Hematopoietic multipotent progenitor cell treated with erythropoietin and hydrocortisone succinate and interleukin-3 and kit ligand, for 17 days (in vitro differentiated cells): ENCODE measurements around the gene C1orf105.
"Not testable (repeated sequence)": the region's sequence is repeated elsewhere in the genome, so short reads cannot be mapped to it uniquely, and the experiment has no call there.

ENCODE experiments used
- DNase-seq: peaks from one replicate; pipeline ENCODE4 v3.0.0-alpha.2; 2015; ENCODE audit warnings: low spot score

C1orf105 gene

DNA sequence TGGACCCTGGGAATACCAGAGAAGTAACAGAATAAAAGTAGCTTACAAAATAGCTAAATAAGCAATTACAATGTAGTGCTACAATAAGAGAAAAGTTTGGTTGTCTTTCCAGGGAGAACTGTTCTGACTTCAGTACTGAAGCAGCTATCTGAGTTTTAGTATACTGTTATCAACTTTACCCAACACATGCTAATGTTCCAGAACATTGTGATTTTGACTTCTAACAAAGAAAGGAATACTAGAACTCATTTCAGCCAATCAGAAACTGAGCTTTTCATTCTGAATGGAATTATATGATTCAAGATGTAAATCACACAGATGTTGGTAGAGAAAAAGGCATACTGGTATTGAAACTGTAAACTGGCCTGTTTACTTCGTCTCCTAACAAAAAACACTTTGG lies at the start of gene C1orf105:
Gene C1orf105 (plus strand): TSS at position 301 of the 400 bp plus-strand sequence. CDS start 201 bp downstream, outside the sequence.
- DNase-seq = no peak

- not testable (repeated sequence) for DNase-seq
Observed at GRCh38 chr1:172371646-172372045, 48.8 kb upstream of the C1orf105 start.

DNA sequence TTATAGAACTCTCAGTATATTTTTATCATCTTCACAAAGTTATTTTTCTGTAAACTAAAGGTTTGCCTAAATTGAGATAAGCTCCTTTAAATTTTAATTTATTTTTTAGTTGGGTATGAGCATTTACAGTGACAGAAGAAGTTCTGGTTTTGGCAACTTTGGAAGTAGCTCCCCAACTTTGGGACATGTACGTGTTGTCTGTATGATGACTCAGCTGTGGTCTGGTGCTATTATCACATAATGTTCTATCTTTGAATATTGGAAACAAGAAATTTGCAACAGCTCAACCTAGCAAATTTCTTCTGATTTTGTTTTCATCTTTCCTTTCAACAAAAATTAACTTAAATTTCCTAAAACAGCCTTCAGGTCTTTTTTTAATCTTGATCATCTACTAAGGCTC lies 46.6 kb upstream of the C1orf105 start:
- DNase-seq = no peak

GRCh38 chr1:172375211-172375631 lies 45.3 kb upstream of the C1orf105 start:
- DNase-seq = no peak

- no peak for DNase-seq
Observed at GRCh38 chr1:172376431-172376830, 44.1 kb upstream of the C1orf105 start.

- DNase-seq = no peak
Observed at GRCh38 chr1:172377565-172377964, 42.9 kb upstream of the C1orf105 start.

DNA sequence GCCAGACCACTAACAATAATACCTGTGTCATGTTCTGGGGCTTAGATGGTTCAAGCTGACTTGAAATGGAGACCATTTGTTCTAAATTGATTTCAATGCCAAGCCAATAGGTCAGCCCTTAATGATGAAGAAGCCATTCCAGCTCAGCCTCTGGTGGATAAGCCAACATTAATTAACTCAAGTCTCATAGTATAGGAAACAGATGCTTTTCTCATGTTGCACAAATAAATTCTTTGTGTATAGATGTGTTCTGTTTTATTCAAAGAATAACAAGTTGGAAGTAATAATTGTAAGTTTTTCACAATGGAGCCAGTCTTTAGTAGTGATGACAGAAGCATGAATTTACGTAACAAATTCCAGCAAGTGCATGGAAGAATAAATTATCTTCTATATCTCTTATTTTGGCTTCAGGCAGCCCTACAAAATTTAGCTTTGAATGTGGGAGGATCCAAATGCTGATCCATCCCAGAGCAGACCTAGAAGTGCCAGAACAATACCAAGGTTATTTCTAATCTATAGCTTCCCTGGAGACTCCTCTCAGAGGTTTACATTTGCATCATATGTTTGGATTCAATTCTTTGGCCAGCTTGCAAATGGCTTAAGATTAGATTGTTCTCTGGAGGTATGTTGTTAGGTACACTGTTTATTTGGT lies 42.2 kb upstream of the C1orf105 start:
- no peak for DNase-seq

DNA sequence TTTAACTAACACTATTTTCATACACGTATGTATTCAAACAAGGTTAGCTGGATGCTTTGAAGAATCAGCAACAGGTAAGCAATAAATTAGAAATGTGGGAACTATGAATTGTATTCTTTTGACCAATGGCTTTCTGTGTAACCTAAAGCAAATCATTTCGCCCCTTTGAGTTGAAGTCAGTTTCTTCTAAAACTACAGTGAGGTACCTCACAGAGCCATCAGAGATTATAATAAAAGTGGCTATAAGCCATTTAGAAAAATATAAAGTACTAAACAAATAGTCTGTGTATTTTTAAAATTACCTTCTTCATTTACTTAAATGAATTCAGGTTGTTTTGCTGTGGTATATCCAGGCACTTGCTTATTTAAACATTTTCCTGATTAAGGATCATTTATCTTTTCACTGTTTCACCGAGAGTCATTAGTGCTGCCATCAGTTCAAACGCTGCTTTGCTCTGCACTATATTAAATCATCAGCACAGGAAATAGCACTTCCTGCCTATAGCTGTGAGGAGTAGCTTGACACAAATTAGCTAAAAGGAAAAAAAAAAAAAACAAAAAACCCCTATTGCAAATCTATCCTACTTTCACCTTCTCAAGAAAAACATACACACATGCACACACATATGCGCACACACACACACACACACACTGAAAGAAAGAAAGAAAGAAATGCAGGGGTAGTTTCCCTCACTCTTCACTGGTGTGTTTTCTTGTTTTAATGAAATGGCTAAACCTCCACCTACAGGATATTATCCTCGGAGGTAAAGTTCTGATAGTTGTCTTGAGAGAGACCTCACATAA lies 39.8 kb upstream of the C1orf105 start:
- DNase-seq = no peak

DNA sequence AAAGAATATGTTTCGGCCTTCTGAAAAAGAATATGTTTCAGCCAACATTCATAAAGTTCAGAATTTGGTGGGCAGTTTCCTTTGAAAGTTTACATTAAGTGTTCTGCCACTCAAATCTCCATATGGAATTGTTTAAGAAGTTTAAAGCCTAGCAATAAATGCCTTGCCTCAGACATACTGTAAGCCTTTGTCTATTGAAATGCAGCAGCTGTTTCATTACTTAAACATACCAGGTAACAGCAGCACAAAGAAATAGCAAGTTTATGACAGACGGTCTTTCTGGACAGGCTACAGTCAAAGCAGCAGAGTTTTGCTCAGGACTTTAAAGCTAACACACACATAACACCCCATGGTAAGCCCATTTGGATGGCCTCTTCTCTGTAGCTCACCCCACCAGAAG lies 38.5 kb upstream of the C1orf105 start:
- no peak for DNase-seq

- no peak for DNase-seq
Observed at GRCh38 chr1:172382406-172382805, 38.1 kb upstream of the C1orf105 start.

DNA sequence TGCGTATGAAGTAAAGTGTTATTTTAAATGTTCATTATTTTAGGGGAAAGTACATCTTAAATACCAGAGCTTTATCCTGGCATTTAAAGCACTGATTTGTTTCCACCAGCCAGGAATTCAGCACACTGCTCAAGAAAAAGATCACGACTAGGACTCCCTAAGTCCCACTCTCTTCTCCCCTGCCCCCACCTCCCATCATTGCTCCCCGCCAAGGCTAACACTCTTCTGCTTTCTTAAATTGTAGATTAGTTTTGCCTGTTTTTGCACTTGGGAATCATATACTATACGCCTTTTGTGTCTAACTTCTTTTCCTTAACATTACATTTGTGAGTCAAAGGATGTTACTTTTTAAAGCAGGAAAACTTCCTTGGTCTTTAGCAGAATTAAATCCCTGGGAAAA lies 37.5 kb upstream of the C1orf105 start:
- no peak for DNase-seq

DNA sequence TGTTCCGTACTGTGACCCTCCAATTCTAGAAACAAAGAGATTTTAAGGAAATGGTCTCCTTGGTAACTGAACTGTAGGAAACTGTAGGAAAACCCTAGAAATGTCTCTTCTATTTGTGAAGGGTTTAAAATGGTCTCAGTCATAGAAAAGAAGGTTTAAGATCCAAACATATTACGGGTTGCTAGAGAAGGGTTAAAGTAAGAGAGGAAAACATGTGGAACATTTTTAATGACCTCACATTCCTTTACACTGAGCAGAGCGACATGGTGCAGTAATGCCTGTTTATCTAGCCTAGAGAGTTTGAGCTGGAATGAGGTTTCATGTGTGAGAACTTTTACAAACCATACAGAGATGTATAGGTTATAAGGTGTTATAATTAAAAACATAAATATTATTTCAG lies 36.9 kb upstream of the C1orf105 start:
- DNase-seq = no peak

DNA sequence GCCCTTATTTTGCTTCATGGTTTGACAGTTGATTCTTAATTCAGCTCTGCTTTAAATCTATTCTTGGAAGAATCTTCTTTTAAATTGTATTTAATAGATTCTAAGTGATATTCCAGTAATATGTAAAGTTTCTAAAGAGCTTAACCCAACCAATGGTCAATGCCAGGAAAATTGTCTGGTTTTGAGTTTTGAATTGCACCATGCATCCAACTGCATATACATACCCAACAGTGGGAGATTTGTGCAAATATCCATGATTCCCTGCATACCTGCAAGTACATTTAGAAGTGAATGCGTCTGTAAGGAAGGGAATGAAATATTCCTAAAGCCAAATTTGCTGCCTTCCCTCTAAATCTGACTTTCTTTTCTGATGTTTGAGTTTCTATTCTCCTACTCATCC lies 35.8 kb upstream of the C1orf105 start:
- DNase-seq = no peak

- DNase-seq = no peak
Observed at GRCh38 chr1:172386046-172386445, 34.4 kb upstream of the C1orf105 start.

DNA sequence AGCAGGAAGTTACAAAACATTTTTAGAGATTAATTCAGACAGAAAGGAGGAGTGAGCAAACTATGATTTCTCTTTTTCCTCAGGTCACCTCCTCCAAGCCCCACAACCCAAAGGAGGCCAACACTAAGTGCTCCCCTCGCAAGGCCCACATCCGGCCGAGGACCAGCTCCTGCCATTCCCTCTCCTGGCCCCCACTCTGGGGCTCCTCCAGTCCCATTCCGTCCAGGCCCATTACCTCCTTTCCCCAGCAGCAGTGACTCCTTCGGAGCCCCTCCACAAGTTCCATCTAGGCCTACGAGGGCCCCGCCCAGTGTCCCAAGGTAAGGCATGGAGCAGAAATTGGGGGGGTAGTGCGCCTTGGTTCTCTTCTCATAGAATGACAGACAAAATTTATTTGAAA lies 32.0 kb upstream of the C1orf105 start:
- no peak for DNase-seq

DNA sequence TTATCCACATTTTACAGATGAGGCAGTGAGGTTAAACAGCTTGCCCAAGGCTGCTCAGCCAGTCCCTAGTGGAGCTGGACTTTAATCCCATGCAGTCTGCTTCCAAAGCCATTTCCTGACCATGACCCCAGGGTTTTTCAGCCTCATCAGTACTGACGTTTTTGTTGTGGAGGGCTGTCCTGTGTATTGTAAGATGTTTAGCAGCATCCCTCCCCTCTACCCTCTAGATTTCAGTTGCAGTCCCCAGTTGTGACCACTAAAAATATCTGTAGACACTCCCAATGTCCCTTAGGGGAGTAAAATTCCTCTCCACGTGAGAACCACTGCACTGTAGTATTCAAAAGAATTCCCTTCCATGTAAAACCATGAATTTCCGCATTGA lies 30.2 kb upstream of the C1orf105 start:
- DNase-seq = no peak

DNA sequence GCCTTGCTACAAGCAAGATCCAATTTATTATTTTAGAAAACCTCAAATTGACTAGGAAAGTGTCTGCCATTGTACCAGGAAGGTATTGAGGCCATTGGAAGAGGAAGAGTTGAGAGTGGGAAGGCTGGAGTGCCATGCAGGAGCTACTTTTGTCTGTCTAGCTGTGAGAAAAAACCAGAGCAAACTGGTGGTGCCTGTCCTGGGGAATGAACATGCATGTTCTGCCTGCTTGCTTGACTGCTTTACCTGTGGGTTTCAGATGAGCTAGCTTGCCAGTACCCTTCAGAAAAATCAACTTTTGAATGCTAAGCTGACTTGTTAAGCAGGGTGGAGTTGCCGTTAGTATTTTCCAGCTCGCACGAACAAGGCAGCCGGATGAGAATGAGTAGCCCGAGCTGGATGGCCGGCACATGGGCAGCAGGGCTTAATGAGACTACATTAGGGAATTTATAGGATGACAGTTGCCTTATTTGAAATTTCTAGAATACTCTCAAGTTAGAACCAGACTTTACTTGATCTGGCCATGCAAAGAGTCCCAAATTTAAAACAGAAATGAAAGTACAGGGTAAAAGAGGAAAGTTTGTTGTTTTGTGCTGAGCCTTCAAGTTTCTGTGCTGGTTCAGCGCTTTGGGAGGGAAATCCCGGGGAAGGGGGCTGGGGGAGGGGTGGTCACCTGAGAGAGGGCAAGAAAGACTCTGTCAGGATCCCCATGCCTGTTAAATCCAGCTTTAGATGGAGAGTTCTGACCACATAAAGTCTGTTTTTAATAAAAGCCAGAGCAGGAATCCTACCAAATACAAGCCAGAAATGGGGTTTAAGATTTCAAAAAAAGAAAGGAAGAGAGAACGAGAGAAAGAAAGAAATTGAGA lies 29.6 kb upstream of the C1orf105 start:
- no peak for DNase-seq

GRCh38 chr1:172391976-172392375 lies 28.5 kb upstream of the C1orf105 start:
- no peak for DNase-seq

- DNase-seq = no peak
Observed at GRCh38 chr1:172393354-172393753, 27.1 kb upstream of the C1orf105 start.

DNA sequence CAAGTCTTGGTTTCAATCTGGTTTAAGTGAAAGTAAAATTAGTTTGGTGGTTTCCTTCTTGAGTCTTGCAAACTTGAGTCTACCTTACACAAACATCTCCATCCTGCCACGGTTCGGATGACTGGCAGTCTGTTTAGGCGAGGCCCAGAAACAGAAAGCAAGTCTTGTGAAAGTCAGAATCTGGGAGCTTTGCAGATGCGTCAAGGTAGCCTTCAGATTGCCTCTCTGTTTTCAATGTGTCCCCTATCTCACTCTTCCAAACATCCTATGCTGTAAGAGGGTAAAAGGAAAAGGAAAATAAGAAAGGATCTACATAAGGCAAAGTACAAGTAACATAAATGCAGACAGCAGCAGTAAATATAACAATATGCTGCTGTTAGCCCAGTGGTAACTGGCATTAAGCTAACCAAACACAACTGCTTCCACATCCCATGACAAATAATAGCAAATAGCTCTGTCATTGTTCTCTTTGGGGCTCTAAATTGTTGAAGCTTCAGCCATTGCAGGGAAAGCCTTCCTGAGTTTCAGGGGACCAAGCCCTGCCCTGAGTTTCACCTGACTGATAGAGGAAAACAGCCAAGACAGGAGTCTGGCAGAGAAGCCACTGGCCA lies 26.2 kb upstream of the C1orf105 start:
- DNase-seq = no peak

- DNase-seq = no peak
Observed at GRCh38 chr1:172394811-172395210, 25.7 kb upstream of the C1orf105 start.

GRCh38 chr1:172395576-172395975 lies 24.9 kb upstream of the C1orf105 start:
- DNase-seq = no peak
